K562 (cell line): ENCODE results near the gene PHF14. TPM values are rescaled to one million over a fixed set of nuclear protein-coding genes. Genes with fewer than 3 reads are reported as not detected.

Experiments
- CCNT2 ChIP-seq: IDR thresholded peaks from 2 replicates; pipeline ENCODE4 v1.6.1; 2011; ENCODE audit warnings: borderline replicate concordance, low read depth, mild to moderate bottlenecking, moderate library complexity, mixed read lengths, low read length; ENCODE audit not compliant: insufficient read length; ENCODE audit errors: extremely low read depth
- CSDE1 ChIP-seq, 2 experiments: fragments of 450-650 bp; IDR thresholded peaks; 2 replicates each; pipeline ENCODE4 v1.6.1; 2016; ENCODE audit warnings: mild to moderate bottlenecking in 1 of 2
- DACH1 ChIP-seq: fragments of 450-650 bp; IDR thresholded peaks from 2 replicates; pipeline ENCODE4 v1.6.1; 2018; ENCODE audit not compliant: partially characterized antibody
- ERF ChIP-seq: fragments of 450-650 bp; formaldehyde crosslinking; IDR thresholded peaks from 2 replicates; pipeline ENCODE4 v1.4.0; 2020; ENCODE audit warnings: mild to moderate bottlenecking, mixed read lengths
- HDAC3 ChIP-seq: fragments of 450-650 bp; IDR thresholded peaks from 2 replicates; pipeline ENCODE4 v1.6.1; 2018; ENCODE audit warnings: borderline replicate concordance, mild to moderate bottlenecking, moderate library complexity; ENCODE audit not compliant: partially characterized antibody
- HOXB6 ChIP-seq: fragments of 250-450 bp; sonication (Bioruptor Pico); IDR thresholded peaks from 2 replicates; pipeline ENCODE4 v1.5.1; 2022; ENCODE audit warnings: mild to moderate bottlenecking, borderline replicate concordance
- KLF1 ChIP-seq: fragments of 450-650 bp; IDR thresholded peaks from 2 replicates; pipeline ENCODE4 v1.6.1; 2016; ENCODE audit warnings: missing genetic modification characterization, missing compliant biosample characterization
- MTF1 ChIP-seq: fragments of 250-450 bp; sonication (Bioruptor Pico); IDR thresholded peaks from 2 replicates; pipeline ENCODE4 v1.9.0; 2021; ENCODE audit warnings: moderate library complexity, mild to moderate bottlenecking, inconsistent platforms, borderline replicate concordance
- NFRKB ChIP-seq: fragments of 450-650 bp; IDR thresholded peaks from 2 replicates; pipeline ENCODE4 v1.6.1; 2016; ENCODE audit warnings: low read depth
- POLR2B ChIP-seq: fragments of 450-650 bp; IDR thresholded peaks from 2 replicates; pipeline ENCODE4 v1.6.1; 2018; ENCODE audit warnings: low read depth; ENCODE audit not compliant: partially characterized antibody
- PURB ChIP-seq: sonication (generic); formaldehyde crosslinking; IDR thresholded peaks from 2 replicates; pipeline ENCODE4 v1.9.0; 2021; ENCODE audit warnings: low read depth, mild to moderate bottlenecking, missing genetic modification reagents
- RBM22 ChIP-seq: fragments of 200-400 bp; formaldehyde crosslinking; IDR thresholded peaks from 2 replicates; pipeline ENCODE4 v1.6.1; 2018; ENCODE audit warnings: low read length, low read depth; ENCODE audit not compliant: poor library complexity, severe bottlenecking
- RUNX1 ChIP-seq: sonication (generic); IDR thresholded peaks from 2 replicates; pipeline ENCODE4 v1.6.1; 2016; ENCODE audit warnings: antibody characterized with exemption, low read depth
- SMAD2 ChIP-seq: fragments of 150-350 bp; IDR thresholded peaks from 2 replicates; pipeline ENCODE4 v1.6.1; 2014; ENCODE audit warnings: low read depth, mild to moderate bottlenecking, low read length
- SMARCB1 ChIP-seq: IDR thresholded peaks from 2 replicates; pipeline ENCODE4 v1.6.1; 2011; ENCODE audit warnings: improper control_type of control experiment, low read depth; ENCODE audit not compliant: insufficient read length
- SRSF9 ChIP-seq: fragments of 200-400 bp; formaldehyde crosslinking; IDR thresholded peaks from 2 replicates; pipeline ENCODE4 v1.6.1; 2017; ENCODE audit warnings: low read depth, low read length, borderline replicate concordance
- STAT5B ChIP-seq: fragments of 250-450 bp; sonication (Bioruptor Pico); IDR thresholded peaks from 2 replicates; pipeline ENCODE4 v1.8.0; 2021; ENCODE audit warnings: mild to moderate bottlenecking, inconsistent platforms
- TARDBP ChIP-seq: fragments of 450-650 bp; IDR thresholded peaks from 2 replicates; pipeline ENCODE4 v1.6.1; 2016
- ZBTB7A ChIP-seq: IDR thresholded peaks from 2 replicates; pipeline ENCODE4 v1.6.1; 2011; ENCODE audit warnings: low read depth, mild to moderate bottlenecking, low read length, moderate library complexity, borderline replicate concordance; ENCODE audit not compliant: control insufficient read depth
- ZFP30 ChIP-seq: fragments of 250-450 bp; sonication (Bioruptor Pico); IDR thresholded peaks from 2 replicates; pipeline ENCODE4 v1.8.0; 2022; ENCODE audit warnings: moderate library complexity, mild to moderate bottlenecking, inconsistent platforms, borderline replicate concordance
- ZNF217 ChIP-seq: sonication (generic); formaldehyde crosslinking; IDR thresholded peaks from 2 replicates; pipeline ENCODE4 v1.8.0; 2022; ENCODE audit warnings: mild to moderate bottlenecking, missing genetic modification reagents
- ZNF41 ChIP-seq: fragments of 250-450 bp; sonication (Bioruptor Pico); conservative IDR thresholded peaks from 2 replicates; pipeline ENCODE4 v1.4.0; 2020; ENCODE audit warnings: mild to moderate bottlenecking
- ZSCAN29 ChIP-seq: fragments of 450-650 bp; IDR thresholded peaks from 2 replicates; pipeline ENCODE4 v1.6.1; 2017
- polyA plus RNA-seq, 8 experiments: library from polyadenylated mRNA; depleted of rRNA in 4 of 8; stranded (reverse) in 5 of 8; unstranded in 3 of 8; fragments of >200 nt; fragmentation: Nextera tagmentation in 2 of 8; fragmentation: Illumina TruSeq in 1 of 8; extraction: Ambion mirVana in 2 of 8; extraction: Trizol in 1 of 8; gene quantifications; 2 replicates each; pipeline versions ENCODE4 v1.2.1 to v1.2.3, GENCODE V29; 2011 to 2014; ENCODE audit warnings: inconsistent platforms in 1 of 8, missing spikeins in 1 of 8
- total RNA-seq, 7 experiments: library from RNA; depleted of rRNA in 6 of 7; stranded (reverse); fragments of >200 nt in 6 of 7; fragmentation: Illumina TruSeq in 2 of 7; extraction: Trizol in 2 of 7; gene quantifications; 2 replicates each; pipeline versions ENCODE4 v1.2.1 to v1.2.3, GENCODE V29; 2011 to 2021; ENCODE audit warnings: low replicate concordance in 1 of 7
- TF ChIP-seq, protein P1 (sequence below): fragments of 450-650 bp; IDR thresholded peaks from 2 replicates; pipeline ENCODE4 v1.6.1; 2017; ENCODE audit warnings: antibody characterized with exemption, mild to moderate bottlenecking
- TF ChIP-seq, protein P2 (sequence below): fragments of 450-650 bp; formaldehyde crosslinking; IDR thresholded peaks from 2 replicates; pipeline ENCODE4 v1.4.0; 2020; ENCODE audit warnings: mild to moderate bottlenecking, moderate library complexity

Gene PHF14
- total and polyA plus RNA-seq, 9 of the 15 experiments (the other 6 are each of a cell fraction or from before 2014, with no cell fraction given) = 27.5 to 67.6 (median 41.4) TPM

GRCh38 chr7:10939911-10940703 is 33.6 kb upstream of the PHF14 start (continued):
- TF ChIP-seq CCNT2 (peak; percentile 97), MTF1 (no peak), POLR2B (peak; percentile 98), HDAC3 (peak; percentile 14), SMARCB1 (no peak), DACH1 (peak; percentile 98), ZNF41 (CRISPR knock-in tag) (no peak), NFRKB (peak; percentile 55; the same call in 1 of the 2 replicates), ERF (CRISPR knock-in tag) (no peak), TARDBP (peak; percentile 75; the same call in 1 of the 2 replicates), SMAD2 (no peak), ZNF217 (CRISPR knock-in tag) (no peak), HOXB6 (CRISPR knock-in tag) (no peak), ZSCAN29 (no peak), STAT5B (no peak), CSDE1 (IDR thresholded peaks at IDR 0.05) (peak in 1 of 2 experiments; percentile 66; a peak in 1 of 4 replicates), RBM22 (no peak), ZBTB7A (peak; percentile 84), ZFP30 (no peak), PURB (CRISPR knock-in tag) (no peak), RUNX1 (no peak), SRSF9 (no peak), KLF1 (tag) (no peak)
- TF ChIP-seq, protein P1, sequence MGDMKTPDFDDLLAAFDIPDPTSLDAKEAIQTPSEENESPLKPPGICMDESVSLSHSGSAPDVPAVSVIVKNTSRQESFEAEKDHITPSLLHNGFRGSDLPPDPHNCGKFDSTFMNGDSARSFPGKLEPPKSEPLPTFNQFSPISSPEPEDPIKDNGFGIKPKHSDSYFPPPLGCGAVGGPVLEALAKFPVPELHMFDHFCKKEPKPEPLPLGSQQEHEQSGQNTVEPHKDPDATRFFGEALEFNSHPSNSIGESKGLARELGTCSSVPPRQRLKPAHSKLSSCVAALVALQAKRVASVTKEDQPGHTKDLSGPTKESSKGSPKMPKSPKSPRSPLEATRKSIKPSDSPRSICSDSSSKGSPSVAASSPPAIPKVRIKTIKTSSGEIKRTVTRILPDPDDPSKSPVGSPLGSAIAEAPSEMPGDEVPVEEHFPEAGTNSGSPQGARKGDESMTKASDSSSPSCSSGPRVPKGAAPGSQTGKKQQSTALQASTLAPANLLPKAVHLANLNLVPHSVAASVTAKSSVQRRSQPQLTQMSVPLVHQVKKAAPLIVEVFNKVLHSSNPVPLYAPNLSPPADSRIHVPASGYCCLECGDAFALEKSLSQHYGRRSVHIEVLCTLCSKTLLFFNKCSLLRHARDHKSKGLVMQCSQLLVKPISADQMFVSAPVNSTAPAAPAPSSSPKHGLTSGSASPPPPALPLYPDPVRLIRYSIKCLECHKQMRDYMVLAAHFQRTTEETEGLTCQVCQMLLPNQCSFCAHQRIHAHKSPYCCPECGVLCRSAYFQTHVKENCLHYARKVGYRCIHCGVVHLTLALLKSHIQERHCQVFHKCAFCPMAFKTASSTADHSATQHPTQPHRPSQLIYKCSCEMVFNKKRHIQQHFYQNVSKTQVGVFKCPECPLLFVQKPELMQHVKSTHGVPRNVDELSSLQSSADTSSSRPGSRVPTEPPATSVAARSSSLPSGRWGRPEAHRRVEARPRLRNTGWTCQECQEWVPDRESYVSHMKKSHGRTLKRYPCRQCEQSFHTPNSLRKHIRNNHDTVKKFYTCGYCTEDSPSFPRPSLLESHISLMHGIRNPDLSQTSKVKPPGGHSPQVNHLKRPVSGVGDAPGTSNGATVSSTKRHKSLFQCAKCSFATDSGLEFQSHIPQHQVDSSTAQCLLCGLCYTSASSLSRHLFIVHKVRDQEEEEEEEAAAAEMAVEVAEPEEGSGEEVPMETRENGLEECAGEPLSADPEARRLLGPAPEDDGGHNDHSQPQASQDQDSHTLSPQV = 0 out of 2 replicates have a peak, but pooled peaks have one; percentile 40
- TF ChIP-seq, protein P2, sequence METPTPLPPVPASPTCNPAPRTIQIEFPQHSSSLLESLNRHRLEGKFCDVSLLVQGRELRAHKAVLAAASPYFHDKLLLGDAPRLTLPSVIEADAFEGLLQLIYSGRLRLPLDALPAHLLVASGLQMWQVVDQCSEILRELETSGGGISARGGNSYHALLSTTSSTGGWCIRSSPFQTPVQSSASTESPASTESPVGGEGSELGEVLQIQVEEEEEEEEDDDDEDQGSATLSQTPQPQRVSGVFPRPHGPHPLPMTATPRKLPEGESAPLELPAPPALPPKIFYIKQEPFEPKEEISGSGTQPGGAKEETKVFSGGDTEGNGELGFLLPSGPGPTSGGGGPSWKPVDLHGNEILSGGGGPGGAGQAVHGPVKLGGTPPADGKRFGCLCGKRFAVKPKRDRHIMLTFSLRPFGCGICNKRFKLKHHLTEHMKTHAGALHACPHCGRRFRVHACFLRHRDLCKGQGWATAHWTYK (CRISPR knock-in tag) = peak; percentile 51; the same call in 1 of the 2 replicates
